Endothelial cell of umbilical vein (primary cell): Measurements from ENCODE around the gene GOLPH3L. TPM values are rescaled to one million over a fixed set of nuclear protein-coding genes. Genes with fewer than 3 reads are reported as not detected.

ENCODE experiments used
- BruUV-seq: library from RNA; stranded (reverse); fragments of 400-500 nt; replicated peaks from 2 replicates; lab custom pipeline; 2021; lab: Mats Ljungman, UMichigan
- CTCF ChIA-PET: fragments of 300-600, 350-600 bp; sonication (Branson Sonifier 250); formaldehyde crosslinking; loops from one replicate; lab custom pipeline; 2021; ENCODE audit warnings: antibody characterized with exemption, inconsistent platforms; lab: Charles Lee
- POLR2A ChIA-PET: fragments of 300-600, 350-600 bp; sonication (Branson Sonifier 250); formaldehyde crosslinking; loops from one replicate; lab custom pipeline; 2021; ENCODE audit warnings: antibody characterized with exemption, inconsistent platforms; lab: Charles Lee
- DNase-seq: peaks from one replicate; pipeline ENCODE4 v3.0.0-alpha.2; 2011; ENCODE audit warnings: low read depth, low spot score
- FAIRE-seq: peaks from 2 replicates; lab custom pipeline; 2011; peaks lifted over from hg19 to GRCh38; lab: Jason Lieb, UNC
- H2AFZ ChIP-seq: 2 replicates; pipeline ENCODE4 v1.6.0; 2012; ENCODE audit warnings: low read depth, low read length, control low read depth, inconsistent platforms
- H3K27ac ChIP-seq: 2 replicates; pipeline ENCODE4 v1.5.1; 2011; ENCODE audit warnings: low read depth, mild to moderate bottlenecking, control low read depth, low read length, moderate library complexity; ENCODE audit not compliant: insufficient read depth
- H3K27me3 ChIP-seq, 2 experiments: 2 replicates each; pipeline versions ENCODE4 v1.6.0 to v1.6.1; 2011; ENCODE audit warnings: low read length in 2 of 2, mixed read lengths in 1 of 2; ENCODE audit not compliant: control insufficient read depth in 2 of 2, insufficient read depth in 2 of 2
- H3K36me3 ChIP-seq, 2 experiments: 2 replicates in 1 of 2; 3 replicates in 1 of 2; pipeline ENCODE4 v1.5.1; 2011; ENCODE audit warnings: low read length in 2 of 2, mild to moderate bottlenecking in 1 of 2, moderate library complexity in 1 of 2; ENCODE audit not compliant: control insufficient read depth in 2 of 2, insufficient read depth in 2 of 2; ENCODE audit errors: extremely low read depth in 1 of 2
- H3K4me1 ChIP-seq: 3 replicates; pipeline ENCODE4 v1.5.1; 2011; ENCODE audit warnings: mild to moderate bottlenecking, low read length; ENCODE audit not compliant: control insufficient read depth, insufficient read depth; ENCODE audit errors: extremely low read depth
- H3K4me2 ChIP-seq: 2 replicates; pipeline ENCODE4 v1.6.1; 2011; ENCODE audit warnings: low read length, control low read depth, mixed read lengths; ENCODE audit not compliant: insufficient read depth
- H3K4me3 ChIP-seq, 3 experiments: fragments of 200-600 bp in 1 of 3; sonication (generic), shearing (Covaris generic) in 1 of 3; replicated peaks in 1 of 3; 2 replicates each; pipeline ENCODE4 v1.5.1; 2011 to 2016; ENCODE audit warnings: control low read depth in 3 of 3, low read length in 3 of 3, mild to moderate bottlenecking in 2 of 3, inconsistent platforms in 1 of 3, low read depth in 1 of 3, moderate library complexity in 1 of 3; ENCODE audit not compliant: insufficient read depth in 1 of 3
- H3K79me2 ChIP-seq: 2 replicates; pipeline ENCODE4 v1.6.0; 2012; ENCODE audit warnings: low read length, inconsistent platforms; ENCODE audit not compliant: control insufficient read depth, insufficient read depth
- H3K9ac ChIP-seq: replicated peaks from 2 replicates; pipeline ENCODE3; 2011; ENCODE audit warnings: low read length, control low read depth; ENCODE audit not compliant: insufficient read depth; ENCODE audit errors: extremely low read depth
- H3K9me1 ChIP-seq: replicated peaks from 3 replicates; pipeline ENCODE4 v1.6.0; 2011; ENCODE audit warnings: mild to moderate bottlenecking, low read length; ENCODE audit not compliant: control insufficient read depth, insufficient read depth; ENCODE audit errors: extremely low read depth
- H3K9me3 ChIP-seq: replicated peaks from 2 replicates; pipeline ENCODE4 v1.5.1; 2012; ENCODE audit warnings: low read length, inconsistent platforms; ENCODE audit not compliant: control insufficient read depth, insufficient read depth
- H4K20me1 ChIP-seq: replicated peaks from 2 replicates; pipeline ENCODE3; 2011; ENCODE audit warnings: mild to moderate bottlenecking, low read length; ENCODE audit not compliant: control insufficient read depth, insufficient read depth; ENCODE audit errors: extremely low read depth
- EZH2 ChIP-seq: IDR thresholded peaks from 2 replicates; pipeline ENCODE4 v1.6.1; 2012; ENCODE audit warnings: borderline replicate concordance, low read depth, mild to moderate bottlenecking, moderate library complexity, low read length, inconsistent platforms; ENCODE audit not compliant: severe bottlenecking
- FOS ChIP-seq: IDR thresholded peaks from 2 replicates; pipeline ENCODE4 v1.6.1; 2011; ENCODE audit warnings: mild to moderate bottlenecking, low read length, moderate library complexity, borderline replicate concordance; ENCODE audit not compliant: insufficient read depth
- GATA2 ChIP-seq: IDR thresholded peaks from 2 replicates; pipeline ENCODE4 v1.7.0; 2011; ENCODE audit warnings: low read depth, mild to moderate bottlenecking, moderate library complexity, mixed read lengths, low read length; ENCODE audit not compliant: insufficient read length, insufficient read depth
- JUN ChIP-seq: IDR thresholded peaks from 2 replicates; pipeline ENCODE4 v1.6.1; 2011; ENCODE audit warnings: borderline replicate concordance, low read depth; ENCODE audit not compliant: insufficient read length, insufficient read depth
- MYC ChIP-seq: IDR thresholded peaks from one replicate; pipeline ENCODE4 v1.6.1; 2011; ENCODE audit warnings: mild to moderate bottlenecking, low read depth, low read length
- POLR2A ChIP-seq: IDR thresholded peaks from 2 replicates; pipeline ENCODE4 v1.6.1; 2012; ENCODE audit warnings: low read depth, mild to moderate bottlenecking, control low read depth, low read length
- POLR2AphosphoS5 ChIP-seq: IDR thresholded peaks from 2 replicates; pipeline ENCODE4 v1.6.1; 2012; ENCODE audit warnings: low read depth, mild to moderate bottlenecking, control low read depth, low read length, moderate library complexity; ENCODE audit not compliant: insufficient read depth
- dilution Hi-C: fragments of 300-500 bp; cut with MboI; formaldehyde crosslinking; loops from one replicate; pipeline ENCODE4 v1.15.0; 2019; ENCODE audit warnings: low sequenced_read_pairs; ENCODE audit not compliant: extremely low pct_ligation_motif_present
- intact Hi-C: fragments of 100-400 bp; cut with micrococcal nuclease; formaldehyde crosslinking; loops from one replicate; pipeline ENCODE4 v1.10.0; 2022
- polyA plus RNA-seq, 4 experiments: library from polyadenylated mRNA; depleted of rRNA in 3 of 4; stranded (reverse) in 3 of 4; unstranded in 1 of 4; fragments of >200 nt; gene quantifications; 2 replicates each; pipeline versions ENCODE4 v1.2.1 to v1.2.3, GENCODE V29; 2011 to 2012; ENCODE audit warnings: missing spikeins in 1 of 4
- total RNA-seq: library from RNA; stranded (reverse); gene quantifications from 2 replicates; pipeline ENCODE4 v1.2.3, GENCODE V29; 2021
- TF ChIP-seq, protein P1 (sequence below): IDR thresholded peaks from 2 replicates; pipeline ENCODE4 v1.6.1; 2011; ENCODE audit not compliant: insufficient read depth, insufficient read length
- TF ChIP-seq, protein P2 (sequence below), 2 donors: IDR thresholded peaks; 1 replicate in 1 of 2; 2 replicates in 1 of 2; pipeline ENCODE4 v1.5.1; 2011; ENCODE audit warnings: low read length in 2 of 2, mild to moderate bottlenecking in 2 of 2, moderate library complexity in 2 of 2, control low read depth in 1 of 2, inconsistent platforms in 1 of 2, low read depth in 1 of 2; ENCODE audit not compliant: insufficient read depth in 1 of 2; ENCODE audit errors: extremely low read depth in 1 of 2

GOLPH3L gene
- total and polyA plus RNA-seq, 2 donors (not counting 3 experiments of a cell fraction or from before 2014, with no cell fraction given), result 15.7 to 34.9 TPM

DNA sequence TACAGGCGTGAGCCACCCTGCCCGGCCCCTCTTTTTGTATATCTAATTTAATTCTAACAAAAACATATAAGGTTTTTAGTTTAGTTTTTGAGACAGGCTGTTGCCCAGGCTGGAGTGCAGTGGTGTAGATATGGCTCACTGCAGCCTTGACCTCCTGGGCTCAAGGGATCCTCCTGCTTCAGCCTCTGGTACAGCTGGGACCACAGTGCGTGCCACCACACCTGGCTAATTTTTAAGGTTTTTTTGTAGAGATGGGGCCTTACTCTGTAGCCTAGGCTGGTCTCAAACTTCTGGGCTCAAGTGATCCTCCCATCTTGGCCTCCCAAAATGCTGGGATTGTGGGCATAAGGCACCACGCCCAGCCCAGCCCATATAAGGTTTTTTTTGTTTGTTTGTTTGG, 86.4 kb downstream of the GOLPH3L start:
- no peaks in the 10 kb centered on the region for H3K9me1 ChIP-seq
- peak overlapping the region; percentile 100 for H3K27ac ChIP-seq
- TF ChIP-seq, protein P1, sequence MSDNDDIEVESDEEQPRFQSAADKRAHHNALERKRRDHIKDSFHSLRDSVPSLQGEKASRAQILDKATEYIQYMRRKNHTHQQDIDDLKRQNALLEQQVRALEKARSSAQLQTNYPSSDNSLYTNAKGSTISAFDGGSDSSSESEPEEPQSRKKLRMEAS, result no peak
- TF ChIP-seq EZH2 (no peak), POLR2AphosphoS5 (no peak), JUN (no peak), POLR2A (no peak), FOS (no peak), GATA2 (no peak), MYC (no peak)
- TF ChIP-seq, protein P2, sequence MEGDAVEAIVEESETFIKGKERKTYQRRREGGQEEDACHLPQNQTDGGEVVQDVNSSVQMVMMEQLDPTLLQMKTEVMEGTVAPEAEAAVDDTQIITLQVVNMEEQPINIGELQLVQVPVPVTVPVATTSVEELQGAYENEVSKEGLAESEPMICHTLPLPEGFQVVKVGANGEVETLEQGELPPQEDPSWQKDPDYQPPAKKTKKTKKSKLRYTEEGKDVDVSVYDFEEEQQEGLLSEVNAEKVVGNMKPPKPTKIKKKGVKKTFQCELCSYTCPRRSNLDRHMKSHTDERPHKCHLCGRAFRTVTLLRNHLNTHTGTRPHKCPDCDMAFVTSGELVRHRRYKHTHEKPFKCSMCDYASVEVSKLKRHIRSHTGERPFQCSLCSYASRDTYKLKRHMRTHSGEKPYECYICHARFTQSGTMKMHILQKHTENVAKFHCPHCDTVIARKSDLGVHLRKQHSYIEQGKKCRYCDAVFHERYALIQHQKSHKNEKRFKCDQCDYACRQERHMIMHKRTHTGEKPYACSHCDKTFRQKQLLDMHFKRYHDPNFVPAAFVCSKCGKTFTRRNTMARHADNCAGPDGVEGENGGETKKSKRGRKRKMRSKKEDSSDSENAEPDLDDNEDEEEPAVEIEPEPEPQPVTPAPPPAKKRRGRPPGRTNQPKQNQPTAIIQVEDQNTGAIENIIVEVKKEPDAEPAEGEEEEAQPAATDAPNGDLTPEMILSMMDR (IDR thresholded peaks at IDR 0.05; ENCODE audit: extremely low read depth in 1 of 2, insufficient read depth in 1 of 2, low read depth in 1 of 2, low read length in 2 of 2), result no peak
- H3K4me2 ChIP-seq, result no peak overlapping the region
- POLR2A ChIA-PET, result interaction anchor here (1.7 kb wide), 1 partner anchor 31 kb away, joined by 12 read pairs; the partner anchor contains the start of gene MCL1
- H3K4me3 ChIP-seq, result no peak overlapping the region
- no peak for FAIRE-seq
- DNase-seq, result no peak
- no peaks in the 10 kb centered on the region for H3K9me3 ChIP-seq
- intact Hi-C loops, result loop anchor here (2.0 kb wide), 1 partner anchor 18 kb away; the partner anchor contains the start of gene ENSA
- BruUV-seq, result no TSS peak
- H3K9ac ChIP-seq, result peak overlapping the region; percentile 19
- no peaks in the 10 kb centered on the region for H3K27me3 ChIP-seq
- dilution Hi-C loops, result no loop called here
- H3K79me2 ChIP-seq, result peaks cover 13% of the 10 kb centered on the region
- CTCF ChIA-PET, result interaction anchor here (1.4 to 1.7 kb wide), 2 partner anchors 9 to 31 kb away, joined by 3 to 6 read pairs; partner anchors contain the start of gene MCL1
- H4K20me1 ChIP-seq, result no peaks in the 10 kb centered on the region
- H3K36me3 ChIP-seq, result no peaks in the 10 kb centered on the region
- no peak overlapping the region for H2AFZ ChIP-seq
- peaks cover 42% of the 10 kb centered on the region for H3K4me1 ChIP-seq
